ENCODE data around the gene P2RY13.
A peak's percentile ranks its signal among the peaks of the same experiment; 100 is the strongest.

Gene P2RY13

GRCh38 chr3:151318991-151319390 is 10.4 kb downstream of the P2RY13 start:
- no peak for DNase-seq (ENCODE audit: low read depth)
- no peak for TF ChIP-seq CTCF (IDR thresholded peaks at IDR 0.05; ENCODE audit: low read depth, low read length, missing control alignments)
- in situ Hi-C loops (cut with HindIII; ENCODE audit: low sequenced_read_pairs) = no loop called here
- no peak overlapping the region for H3K4me3 ChIP-seq (ENCODE audit: low read depth, low read length)

GRCh38 chr3:151318313-151318712 is 11.0 kb downstream of the P2RY13 start:
- no peak for DNase-seq (ENCODE audit: low read depth)
- no peak overlapping the region for H3K4me3 ChIP-seq (ENCODE audit: low read depth, low read length)
- TF ChIP-seq CTCF (IDR thresholded peaks at IDR 0.05; ENCODE audit: low read depth, low read length, missing control alignments) = no peak
- in situ Hi-C loops (cut with HindIII; ENCODE audit: low sequenced_read_pairs) = no loop called here

- DNase-seq (ENCODE audit: low read depth) = no peak
- H3K4me3 ChIP-seq (ENCODE audit: low read depth, low read length) = no peak within 1 kb of the TSS
- no peak for TF ChIP-seq CTCF (IDR thresholded peaks at IDR 0.05; ENCODE audit: low read depth, low read length, missing control alignments)
- in situ Hi-C loops (cut with HindIII; ENCODE audit: low sequenced_read_pairs) = no loop called here
These were observed 12.9 kb downstream of the P2RY13 start, which contains the start of gene GPR87 for GRCh38 chr3:151316267-151316991. TSS of gene GPR87 (minus strand) at chr3:151316820. CDS start at chr3:151300100, 16,720 bp downstream.

- DNase-seq (ENCODE audit: low read depth) = no peak
- H3K4me3 ChIP-seq (ENCODE audit: low read depth, low read length) = no peak overlapping the region
- in situ Hi-C loops (cut with HindIII; ENCODE audit: low sequenced_read_pairs) = no loop called here
- no peak for TF ChIP-seq CTCF (IDR thresholded peaks at IDR 0.05; ENCODE audit: low read depth, low read length, missing control alignments)
These were observed 13.5 kb downstream of the P2RY13 start for GRCh38 chr3:151315846-151316245.

GRCh38 chr3:151315136-151315535 is 14.2 kb downstream of the P2RY13 start:
- no peak overlapping the region for H3K4me3 ChIP-seq (ENCODE audit: low read depth, low read length)
- no peak for TF ChIP-seq CTCF (IDR thresholded peaks at IDR 0.05; ENCODE audit: low read depth, low read length, missing control alignments)
- in situ Hi-C loops (cut with HindIII; ENCODE audit: low sequenced_read_pairs) = no loop called here
- peak; percentile 51 for DNase-seq (ENCODE audit: low read depth)

GRCh38 chr3:151314593-151314992 is 14.8 kb downstream of the P2RY13 start:
- in situ Hi-C loops (cut with HindIII; ENCODE audit: low sequenced_read_pairs) = no loop called here
- no peak for TF ChIP-seq CTCF (IDR thresholded peaks at IDR 0.05; ENCODE audit: low read depth, low read length, missing control alignments)
- no peak for DNase-seq (ENCODE audit: low read depth)
- H3K4me3 ChIP-seq (ENCODE audit: low read depth, low read length) = no peak overlapping the region

All from astrocyte of the cerebellum (primary cell).